ENCODE results near the gene RAB4B.

RAB4B gene

DNA sequence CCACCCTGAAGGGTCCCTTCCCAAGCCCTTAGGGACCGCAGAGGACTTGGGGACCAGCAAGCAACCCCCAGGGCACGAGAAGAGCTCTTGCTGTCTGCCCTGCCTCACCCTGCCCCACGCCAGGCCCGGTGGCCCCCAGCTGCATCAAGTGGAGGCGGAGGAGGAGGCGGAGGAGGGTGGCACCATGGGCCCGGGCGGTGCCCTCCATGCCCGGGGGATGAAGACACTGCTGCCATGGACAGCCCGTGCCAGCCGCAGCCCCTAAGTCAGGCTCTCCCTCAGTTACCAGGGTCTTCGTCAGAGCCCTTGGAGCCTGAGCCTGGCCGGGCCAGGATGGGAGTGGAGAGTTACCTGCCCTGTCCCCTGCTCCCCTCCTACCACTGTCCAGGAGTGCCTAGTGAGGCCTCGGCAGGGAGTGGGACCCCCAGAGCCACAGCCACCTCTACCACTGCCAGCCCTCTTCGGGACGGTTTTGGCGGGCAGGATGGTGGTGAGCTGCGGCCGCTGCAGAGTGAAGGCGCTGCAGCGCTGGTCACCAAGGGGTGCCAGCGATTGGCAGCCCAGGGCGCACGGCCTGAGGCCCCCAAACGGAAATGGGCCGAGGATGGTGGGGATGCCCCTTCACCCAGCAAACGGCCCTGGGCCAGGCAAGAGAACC lies 22.4 kb downstream of the RAB4B start:
- TF ChIP-seq, protein P1, sequence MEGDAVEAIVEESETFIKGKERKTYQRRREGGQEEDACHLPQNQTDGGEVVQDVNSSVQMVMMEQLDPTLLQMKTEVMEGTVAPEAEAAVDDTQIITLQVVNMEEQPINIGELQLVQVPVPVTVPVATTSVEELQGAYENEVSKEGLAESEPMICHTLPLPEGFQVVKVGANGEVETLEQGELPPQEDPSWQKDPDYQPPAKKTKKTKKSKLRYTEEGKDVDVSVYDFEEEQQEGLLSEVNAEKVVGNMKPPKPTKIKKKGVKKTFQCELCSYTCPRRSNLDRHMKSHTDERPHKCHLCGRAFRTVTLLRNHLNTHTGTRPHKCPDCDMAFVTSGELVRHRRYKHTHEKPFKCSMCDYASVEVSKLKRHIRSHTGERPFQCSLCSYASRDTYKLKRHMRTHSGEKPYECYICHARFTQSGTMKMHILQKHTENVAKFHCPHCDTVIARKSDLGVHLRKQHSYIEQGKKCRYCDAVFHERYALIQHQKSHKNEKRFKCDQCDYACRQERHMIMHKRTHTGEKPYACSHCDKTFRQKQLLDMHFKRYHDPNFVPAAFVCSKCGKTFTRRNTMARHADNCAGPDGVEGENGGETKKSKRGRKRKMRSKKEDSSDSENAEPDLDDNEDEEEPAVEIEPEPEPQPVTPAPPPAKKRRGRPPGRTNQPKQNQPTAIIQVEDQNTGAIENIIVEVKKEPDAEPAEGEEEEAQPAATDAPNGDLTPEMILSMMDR (IDR thresholded peaks at IDR 0.05; ENCODE audit: insufficient read depth, low read depth, low read length, missing control alignments) = no peak
- no peak for DNase-seq (ENCODE audit: low read depth)
- H3K4me3 ChIP-seq (ENCODE audit: low read depth, low read length) = peak overlapping the region; percentile 89

DNA sequence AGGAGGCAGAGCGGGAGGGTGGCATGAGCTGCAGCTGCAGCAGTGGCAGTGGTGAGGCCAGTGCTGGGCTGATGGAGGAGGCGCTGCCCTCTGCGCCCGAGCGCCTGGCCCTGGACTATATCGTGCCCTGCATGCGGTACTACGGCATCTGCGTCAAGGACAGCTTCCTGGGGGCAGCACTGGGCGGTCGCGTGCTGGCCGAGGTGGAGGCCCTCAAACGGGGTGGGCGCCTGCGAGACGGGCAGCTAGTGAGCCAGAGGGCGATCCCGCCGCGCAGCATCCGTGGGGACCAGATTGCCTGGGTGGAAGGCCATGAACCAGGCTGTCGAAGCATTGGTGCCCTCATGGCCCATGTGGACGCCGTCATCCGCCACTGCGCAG lies 22.9 kb downstream of the RAB4B start:
- DNase-seq (ENCODE audit: low read depth) = no peak
- TF ChIP-seq, protein P1 (IDR thresholded peaks at IDR 0.05; ENCODE audit: insufficient read depth, low read depth, low read length, missing control alignments) = no peak
- no peak overlapping the region for H3K4me3 ChIP-seq (ENCODE audit: low read depth, low read length)

DNA sequence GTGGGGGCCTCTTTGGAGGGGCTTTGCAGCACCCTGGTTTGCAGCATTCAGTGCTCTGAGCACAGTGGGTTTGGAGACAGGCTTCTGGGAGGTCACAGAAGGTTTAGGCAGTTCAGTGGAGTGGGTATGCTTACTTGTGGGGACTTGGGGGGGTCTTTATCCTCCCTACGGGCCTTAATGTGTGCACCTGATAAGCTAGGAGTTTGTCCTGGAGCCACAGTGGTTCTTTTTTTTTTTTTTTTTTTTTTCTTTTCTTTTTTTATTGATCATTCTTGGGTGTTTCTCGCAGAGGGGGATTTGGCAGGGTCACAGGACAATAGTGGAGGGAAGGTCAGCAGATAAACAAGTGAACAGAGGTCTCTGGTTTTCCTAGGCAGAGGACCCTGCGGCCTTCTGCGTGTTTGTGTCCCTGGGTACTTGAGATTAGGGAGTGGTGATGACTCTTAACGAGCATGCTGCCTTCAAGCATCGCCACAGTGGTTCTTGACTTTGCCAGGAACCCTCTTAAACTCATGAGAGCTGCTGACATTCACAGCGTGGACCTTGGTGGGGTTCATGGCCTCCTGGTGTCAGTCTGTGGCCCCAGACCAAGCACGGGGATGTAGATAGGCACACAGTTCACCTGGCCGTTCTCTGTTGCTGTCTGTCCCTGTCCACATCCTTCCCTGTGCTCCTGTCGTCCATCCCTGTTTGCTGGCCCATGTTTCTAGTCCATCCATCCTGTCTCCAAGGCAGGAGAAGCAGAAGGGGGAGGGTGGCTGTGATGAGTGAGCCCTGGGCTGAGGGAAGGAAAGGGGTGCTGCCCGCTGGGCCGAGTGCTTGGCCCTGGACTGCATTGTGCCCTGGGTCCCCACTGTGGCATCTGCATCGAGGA lies 23.6 kb downstream of the RAB4B start:
- peak overlapping the region; percentile 34 for H3K4me3 ChIP-seq (ENCODE audit: low read depth, low read length)
- TF ChIP-seq, protein P1 (IDR thresholded peaks at IDR 0.05; ENCODE audit: insufficient read depth, low read depth, low read length, missing control alignments) = no peak
- no peak for DNase-seq (ENCODE audit: low read depth)

DNA sequence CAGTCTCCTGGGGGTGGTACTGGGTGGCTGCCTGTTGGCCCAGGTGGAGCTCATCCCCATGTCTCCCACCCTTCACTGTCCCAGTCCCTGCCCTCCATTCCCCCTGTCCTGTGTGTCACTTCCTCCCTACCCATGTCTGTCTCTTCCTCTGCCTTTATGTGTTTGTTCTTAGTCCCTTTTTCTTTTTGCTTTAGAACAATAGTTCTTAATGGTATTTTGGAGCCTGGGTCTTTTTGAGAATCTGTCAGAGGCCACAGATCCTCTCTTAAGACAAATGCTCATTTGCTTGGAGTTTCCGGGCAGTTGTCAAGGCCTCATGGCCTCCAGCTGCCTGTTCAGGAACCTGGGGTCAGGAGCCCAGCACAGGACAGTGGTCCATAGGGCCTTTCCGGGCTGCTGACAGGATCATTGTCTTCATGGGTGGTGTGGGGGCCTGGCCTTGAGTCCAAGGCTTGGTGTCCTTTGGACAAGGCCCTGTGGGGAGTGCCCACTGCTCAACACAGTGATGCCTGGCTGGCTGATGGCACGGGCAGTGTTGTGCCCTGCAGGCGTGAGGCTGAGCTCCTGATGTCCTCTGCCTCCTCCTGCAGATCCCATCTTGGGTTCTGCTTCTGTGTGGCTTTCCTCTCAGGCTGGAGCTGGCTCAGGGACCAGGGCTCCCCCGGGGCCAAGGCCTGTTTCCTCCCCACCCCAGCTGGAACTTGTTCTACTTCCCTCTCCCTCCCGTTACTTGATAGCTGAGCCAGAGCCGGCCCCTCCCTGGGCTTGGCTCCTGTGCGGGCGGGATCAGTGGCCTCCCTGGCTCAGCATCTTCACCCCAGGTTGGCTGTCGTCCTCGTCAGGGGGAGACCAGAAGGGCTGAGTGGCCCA lies 24.5 kb downstream of the RAB4B start:
- no peak for DNase-seq (ENCODE audit: low read depth)
- peak overlapping the region; percentile 34 for H3K4me3 ChIP-seq (ENCODE audit: low read depth, low read length)
- TF ChIP-seq, protein P1 (IDR thresholded peaks at IDR 0.05; ENCODE audit: insufficient read depth, low read depth, low read length, missing control alignments) = no peak

DNA sequence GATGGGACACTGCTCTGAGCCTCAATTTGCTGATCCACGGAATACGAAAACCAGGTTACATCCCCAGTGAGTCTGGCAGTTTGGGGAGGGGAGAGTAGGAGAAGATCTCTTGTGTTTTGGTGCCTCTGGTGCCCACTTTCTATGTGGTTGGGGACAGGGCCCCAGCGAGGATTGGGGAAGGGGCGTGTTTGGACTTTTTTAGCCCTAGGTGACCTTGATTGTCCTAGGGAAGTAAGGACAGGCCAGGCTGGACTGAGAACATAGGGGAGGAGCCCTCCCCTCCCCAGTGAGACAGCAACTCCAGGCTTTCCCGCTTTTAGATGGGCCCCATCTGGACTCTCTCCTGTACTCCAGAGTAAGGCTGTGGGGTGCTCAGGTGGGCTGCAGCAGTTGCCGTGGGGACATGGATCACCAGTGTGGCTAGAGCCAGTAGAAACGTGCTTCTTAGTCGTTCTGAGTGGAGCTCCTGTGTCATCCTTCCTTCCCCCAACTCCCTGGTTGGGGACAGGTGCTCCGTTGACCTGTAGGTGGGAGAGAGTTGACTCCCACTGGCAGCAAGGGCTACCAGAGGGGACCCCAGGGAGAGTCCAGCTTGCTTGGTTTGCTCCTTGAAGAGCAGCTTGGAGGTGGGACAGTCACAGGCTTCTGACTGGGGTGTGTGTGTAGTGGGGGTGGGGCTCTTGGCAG lies 25.3 kb downstream of the RAB4B start:
- TF ChIP-seq, protein P1 (IDR thresholded peaks at IDR 0.05; ENCODE audit: insufficient read depth, low read depth, low read length, missing control alignments) = no peak
- DNase-seq (ENCODE audit: low read depth) = no peak
- H3K4me3 ChIP-seq (ENCODE audit: low read depth, low read length) = no peak overlapping the region; the same call in none of the 2 replicates

Data from GM12865 (cell line).